GM19372 (cell line): ENCODE data around the gene PRKX.
"Not testable (repeated sequence)": the region's sequence is repeated elsewhere in the genome, so short reads cannot be mapped to it uniquely, and the experiment has no call there.

Source experiments
- ATAC-seq: cut with Tn5 transposase; IDR thresholded peaks from one replicate; pipeline ENCODE4 v1.9.1; 2021; ENCODE audit warnings: mild to moderate bottlenecking, low read depth, moderate library complexity; ENCODE audit not compliant: unreplicated experiment

PRKX gene

DNA sequence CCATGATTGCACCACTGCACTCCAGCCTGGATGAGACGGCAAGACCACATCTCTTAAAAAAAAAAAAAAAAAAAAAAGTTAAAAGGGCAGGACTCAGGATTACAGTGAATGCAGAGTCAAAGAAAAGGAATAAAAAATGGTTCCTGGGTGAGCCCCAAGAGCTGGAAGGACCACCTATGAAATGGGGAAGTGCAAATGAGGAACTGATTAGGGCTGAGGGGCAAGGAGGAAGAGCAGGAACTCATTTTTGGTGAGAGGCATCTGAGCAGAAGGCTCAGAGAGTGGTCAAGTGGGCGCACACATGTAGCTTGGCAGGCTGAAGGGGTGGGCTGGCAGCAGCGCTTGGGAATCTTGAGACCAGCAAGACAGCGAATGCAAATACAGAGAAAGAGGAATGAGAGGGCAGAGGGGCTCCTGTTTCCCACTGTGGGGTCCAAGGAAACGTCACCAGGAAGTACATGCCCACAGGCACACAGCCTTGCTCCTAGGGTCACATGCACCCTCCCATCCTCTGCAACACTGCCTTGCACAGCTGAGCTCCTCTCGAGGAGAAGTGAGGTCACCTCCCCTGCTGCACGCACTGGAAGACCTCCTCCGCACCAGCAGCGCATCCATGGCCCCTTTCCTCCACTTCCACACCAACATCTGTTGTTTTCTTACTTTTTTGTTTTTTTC, 49.7 kb downstream of the PRKX start:
- ATAC-seq = not testable (repeated sequence)

DNA sequence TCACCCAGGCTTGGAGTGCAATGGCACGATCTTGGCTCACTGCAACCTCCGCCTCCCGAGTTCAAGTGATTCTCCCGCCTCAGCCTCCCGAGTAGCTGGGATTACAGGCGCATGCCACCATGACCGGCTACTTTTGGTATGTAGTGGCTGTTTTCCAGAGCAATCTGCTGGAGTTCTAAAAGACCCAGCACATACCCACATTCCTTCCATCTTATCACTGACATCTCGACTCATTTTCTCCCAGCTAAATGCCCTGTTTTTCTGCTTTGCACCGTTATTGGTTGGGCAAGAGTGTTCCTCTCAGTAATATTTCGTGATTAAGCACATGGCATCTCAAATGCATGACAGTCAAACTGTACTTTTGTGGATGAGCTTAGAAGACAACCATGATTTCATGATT, 53.7 kb downstream of the PRKX start:
- no peak for ATAC-seq

DNA sequence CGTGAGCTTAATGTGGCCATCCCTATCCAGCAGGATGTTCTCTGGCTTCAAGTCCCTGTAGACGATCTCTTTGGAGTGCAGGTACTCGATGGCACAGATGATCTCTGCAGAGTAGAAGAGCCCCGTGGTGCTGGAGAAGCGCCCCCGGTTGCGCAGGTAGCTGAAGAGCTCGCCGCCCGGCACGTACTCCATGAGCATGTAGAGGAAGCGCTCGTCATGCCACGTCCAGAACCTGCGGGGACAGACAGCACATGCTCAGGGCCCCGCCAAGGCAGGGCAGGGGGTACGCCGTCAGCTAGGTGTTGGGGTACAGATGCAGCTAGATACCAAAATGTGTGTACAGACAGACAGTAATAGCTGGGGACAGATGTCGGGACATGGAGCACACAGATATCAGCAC, 58.3 kb downstream of the PRKX start:
- ATAC-seq = no peak

DNA sequence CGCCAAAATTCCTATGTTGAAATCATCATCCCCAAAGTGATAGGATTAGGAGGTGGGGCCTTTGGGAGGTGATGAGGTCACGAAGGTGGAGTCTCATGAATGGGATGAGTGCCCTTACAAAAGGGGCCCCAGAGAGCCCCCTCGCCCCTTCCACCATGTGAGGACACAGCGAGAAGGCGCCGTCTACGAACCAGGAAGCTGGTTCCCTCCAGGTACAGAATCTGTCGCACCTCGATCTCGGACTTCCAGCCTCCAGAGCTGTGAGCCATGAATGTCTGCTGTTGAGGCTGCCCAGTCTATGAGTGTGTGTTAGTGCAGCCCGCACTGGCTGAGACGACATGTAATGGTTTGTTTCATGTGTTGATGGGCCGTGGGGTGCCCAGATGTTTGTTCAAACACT, 60.3 kb downstream of the PRKX start:
- ATAC-seq = no peak

DNA sequence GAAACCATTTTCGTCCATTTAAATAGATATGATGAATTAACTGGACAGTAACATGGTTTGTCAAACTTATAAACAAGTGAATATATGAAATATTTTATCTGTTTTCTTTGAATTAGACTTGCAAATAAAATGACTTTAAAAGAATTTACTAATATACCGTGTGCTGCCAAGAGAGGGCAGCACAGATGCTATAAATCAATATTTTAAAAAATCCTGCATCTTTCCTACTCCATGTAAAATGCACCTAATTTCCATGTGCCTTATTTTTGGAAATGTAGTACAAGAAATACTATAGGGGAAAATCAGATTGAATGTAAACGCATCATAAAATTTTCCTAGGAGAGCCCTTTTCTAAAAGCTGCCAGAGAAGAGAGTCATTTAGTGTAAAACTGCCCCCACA, 62.2 kb downstream of the PRKX start:
- ATAC-seq = no peak

DNA sequence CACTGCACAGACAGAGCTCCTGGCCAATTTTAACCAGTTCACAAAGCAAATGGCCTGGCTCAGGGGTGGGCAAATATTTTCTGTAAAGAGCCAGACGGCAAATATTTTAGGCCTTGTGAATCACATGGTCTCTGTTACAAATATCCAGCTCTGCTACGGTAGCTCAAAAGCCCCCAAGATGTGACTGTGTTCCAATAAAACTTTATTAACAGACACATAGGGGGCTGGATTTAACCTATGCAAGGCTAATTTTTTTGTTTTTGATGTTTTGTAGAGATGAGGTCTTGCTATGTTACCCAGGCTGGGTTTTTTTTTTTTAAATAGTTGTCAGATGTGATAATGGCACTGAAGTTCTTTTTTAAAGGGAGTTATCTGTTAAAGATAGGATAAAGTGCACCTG, 65.4 kb downstream of the PRKX start:
- ATAC-seq = no peak

DNA sequence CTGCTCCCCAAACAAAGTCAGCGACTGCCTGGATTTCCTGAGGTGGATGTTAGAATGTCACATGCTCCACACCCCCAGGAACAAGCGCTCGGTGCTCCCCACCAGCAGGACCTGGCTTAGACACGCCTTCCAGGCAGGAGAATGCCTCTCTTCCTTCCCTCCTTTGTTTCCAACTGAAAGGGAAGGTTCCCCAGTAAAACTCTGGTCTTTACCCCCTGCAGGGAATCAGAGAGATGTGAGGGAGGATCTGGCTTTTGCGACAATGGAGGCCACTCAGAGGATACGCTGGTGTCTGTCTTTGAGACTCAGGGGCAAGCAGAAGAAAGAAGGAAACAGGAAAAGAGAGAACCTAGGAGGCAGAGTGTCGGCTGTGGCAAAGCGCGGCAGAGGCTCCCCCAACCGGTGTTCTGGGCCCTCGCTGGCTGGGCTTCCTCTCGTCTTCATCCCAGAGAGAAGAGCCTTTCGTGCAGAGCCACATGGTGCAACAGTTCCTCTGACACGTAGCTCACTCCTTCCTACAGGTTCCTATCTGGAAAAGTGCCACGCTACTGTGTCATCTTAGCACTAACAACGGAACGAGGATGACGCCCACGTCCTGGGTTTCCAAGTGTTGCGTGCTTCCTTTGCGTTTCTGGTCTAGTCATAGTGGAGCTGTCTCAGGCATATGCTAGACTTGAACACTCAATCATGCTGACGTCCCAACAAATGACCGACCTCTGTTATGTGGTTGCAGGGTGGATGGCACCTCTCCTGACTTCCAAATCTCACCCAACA, 73.4 kb downstream of the PRKX start:
- not testable (repeated sequence) for ATAC-seq

DNA sequence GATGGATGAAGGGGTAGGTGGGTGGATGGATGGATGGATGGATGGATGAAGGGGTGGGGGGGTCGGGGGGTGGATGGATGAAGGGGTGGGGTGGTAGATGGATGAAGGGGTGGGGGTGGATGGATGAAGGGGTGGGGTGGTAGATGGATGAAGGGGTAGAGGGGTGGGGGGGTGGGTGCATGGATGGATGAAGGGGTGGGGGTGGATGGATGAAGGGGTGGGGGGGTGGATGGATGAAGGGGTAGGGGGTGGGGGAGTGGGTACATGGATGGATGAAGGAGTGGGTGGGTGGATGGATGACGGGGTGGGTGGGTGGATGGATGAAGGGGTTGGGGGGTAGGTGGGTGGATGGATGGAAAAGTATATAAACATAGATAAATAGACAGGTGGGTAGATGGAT, 74.2 kb downstream of the PRKX start:
- no peak for ATAC-seq

DNA sequence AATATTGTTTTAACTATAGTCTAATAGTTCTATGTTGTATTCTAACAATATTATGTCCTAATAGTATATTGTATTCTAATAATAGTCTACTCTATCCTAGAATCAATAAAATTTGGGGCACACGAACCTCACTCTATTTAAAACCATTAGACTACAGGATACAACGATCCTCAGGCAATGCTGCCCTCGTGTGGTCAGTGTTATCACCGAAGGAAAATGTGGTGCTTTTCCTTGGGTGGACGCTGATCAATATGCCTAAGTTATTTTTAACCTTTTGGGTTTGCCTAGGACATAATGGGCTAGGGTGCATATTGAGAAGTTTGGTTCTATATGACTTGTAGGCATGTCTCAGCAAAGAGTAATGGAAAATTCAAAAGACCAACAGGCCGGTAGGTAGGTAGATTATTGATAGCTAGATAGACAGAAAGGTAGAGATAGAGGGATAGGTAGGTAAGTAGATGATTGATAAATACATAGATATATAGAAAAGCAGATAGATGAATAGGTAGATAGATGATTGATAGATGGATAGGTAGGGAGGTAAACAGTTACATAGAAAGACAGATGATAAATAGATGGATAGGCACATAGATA, 75.1 kb downstream of the PRKX start:
- ATAC-seq = no peak

DNA sequence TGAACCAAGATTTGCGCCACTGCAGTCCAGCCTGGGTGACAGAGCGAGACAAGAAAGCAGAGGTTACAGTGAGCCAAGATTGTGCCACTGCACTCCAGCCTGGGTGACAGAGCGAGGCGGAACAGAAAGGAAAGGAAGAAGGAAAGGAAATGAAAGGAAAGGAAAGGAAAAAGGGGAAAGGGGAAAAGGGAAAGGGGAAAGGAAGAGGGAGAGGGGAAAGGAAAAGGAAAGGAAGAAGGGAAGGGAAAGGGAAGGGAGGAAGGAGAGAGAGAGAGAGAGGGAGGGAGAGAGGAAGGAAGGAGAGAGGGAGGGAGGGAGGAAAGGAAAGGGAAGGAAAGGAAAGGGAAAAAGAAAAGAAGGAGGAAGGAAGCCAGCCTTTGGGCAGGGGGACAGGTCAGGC, 76.6 kb downstream of the PRKX start:
- no peak for ATAC-seq

DNA sequence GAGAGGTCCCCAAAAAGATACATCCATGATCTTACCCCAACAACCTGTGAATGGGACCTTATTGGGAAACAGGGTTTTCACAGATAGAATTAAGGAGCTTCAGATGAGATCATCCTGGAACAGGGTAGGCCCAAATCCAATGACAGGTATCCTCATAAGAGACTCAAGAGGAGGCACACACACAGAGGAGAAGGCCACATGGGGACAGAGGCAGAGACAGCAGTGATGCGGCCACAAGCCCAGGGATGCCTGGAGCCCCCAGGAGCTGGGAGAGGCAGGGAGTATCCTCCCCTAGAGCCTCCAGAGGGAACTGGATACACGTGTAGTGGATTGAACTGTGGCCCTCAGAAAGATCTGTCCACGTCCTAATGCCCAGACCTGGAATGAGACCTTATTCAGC, 82.3 kb downstream of the PRKX start:
- no peak for ATAC-seq

DNA sequence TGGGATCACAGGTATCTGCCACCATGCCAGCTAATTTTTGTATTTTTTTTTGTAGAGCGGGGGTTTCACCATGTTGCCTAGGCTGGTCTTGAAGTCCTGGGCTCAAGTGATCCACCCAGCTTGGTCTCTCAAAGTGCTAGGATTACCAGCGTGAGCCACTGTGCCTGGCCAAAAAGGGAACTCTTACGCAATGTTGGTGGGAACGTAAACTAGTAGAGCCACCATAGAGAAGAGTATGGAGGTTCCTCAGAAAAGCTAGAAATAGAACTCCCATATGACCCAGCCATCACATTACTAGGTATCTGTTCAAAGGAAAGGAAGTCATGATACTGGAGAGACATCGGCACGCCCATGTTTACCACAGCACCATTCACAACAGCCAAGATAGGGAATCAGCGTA, 85.9 kb downstream of the PRKX start:
- no peak for ATAC-seq

DNA sequence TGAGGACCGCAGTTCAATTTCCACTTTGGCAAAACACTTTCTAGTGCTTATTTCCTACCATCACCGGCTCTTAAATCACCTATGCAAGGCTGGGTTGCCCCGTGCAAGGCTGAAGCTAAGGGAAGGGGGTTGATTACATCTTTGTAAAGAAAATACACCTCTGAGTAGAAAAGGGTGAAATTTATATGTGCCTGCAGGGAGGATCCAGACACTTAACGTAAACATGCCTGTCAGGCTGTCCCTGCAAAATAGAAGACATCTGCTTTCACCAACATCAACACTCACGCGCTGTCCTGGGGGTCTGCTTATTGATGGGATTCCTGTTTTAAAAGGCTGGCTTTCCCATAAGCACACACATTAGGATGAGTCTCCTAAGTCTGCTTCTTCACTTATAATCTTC, 92.0 kb downstream of the PRKX start:
- no peak for ATAC-seq

DNA sequence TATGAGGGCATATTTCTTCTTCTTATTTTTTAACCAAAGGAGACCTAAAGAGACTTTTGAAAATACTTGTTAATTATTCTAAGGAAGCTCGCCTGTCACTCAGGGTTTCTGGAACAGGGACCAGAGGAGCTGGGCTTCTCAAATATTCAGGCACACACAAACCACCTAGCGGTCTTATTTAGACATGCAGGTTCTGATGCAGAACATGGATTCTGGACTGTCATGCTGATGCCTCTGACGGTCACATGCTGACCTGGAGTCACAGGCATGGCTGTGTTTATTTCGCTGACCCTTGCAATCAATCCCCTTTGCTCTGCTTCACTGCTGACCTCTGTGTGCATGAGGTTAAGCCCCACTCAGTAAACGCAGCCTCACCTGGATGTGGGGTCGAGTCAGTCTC, 101.7 kb downstream of the PRKX start:
- not testable (repeated sequence) for ATAC-seq

DNA sequence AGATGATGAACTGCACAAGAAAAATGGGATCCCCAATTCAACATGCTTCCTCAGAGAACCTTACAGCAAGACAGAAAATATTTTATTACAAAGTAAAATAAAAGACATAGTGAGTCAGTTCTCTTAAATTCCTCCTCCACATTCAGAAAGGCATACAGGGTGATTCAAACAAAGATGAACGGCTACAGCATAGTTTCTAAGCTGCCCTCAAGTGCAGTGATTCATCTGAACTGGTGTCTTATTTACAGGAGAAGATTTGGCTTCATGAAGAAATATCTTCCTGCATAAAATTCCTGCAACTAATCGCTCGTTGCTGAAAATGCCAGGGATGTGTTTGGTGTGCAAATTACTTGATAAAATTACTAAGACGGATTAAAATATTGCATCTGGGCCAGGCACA, 103.6 kb downstream of the PRKX start:
- no peak for ATAC-seq

DNA sequence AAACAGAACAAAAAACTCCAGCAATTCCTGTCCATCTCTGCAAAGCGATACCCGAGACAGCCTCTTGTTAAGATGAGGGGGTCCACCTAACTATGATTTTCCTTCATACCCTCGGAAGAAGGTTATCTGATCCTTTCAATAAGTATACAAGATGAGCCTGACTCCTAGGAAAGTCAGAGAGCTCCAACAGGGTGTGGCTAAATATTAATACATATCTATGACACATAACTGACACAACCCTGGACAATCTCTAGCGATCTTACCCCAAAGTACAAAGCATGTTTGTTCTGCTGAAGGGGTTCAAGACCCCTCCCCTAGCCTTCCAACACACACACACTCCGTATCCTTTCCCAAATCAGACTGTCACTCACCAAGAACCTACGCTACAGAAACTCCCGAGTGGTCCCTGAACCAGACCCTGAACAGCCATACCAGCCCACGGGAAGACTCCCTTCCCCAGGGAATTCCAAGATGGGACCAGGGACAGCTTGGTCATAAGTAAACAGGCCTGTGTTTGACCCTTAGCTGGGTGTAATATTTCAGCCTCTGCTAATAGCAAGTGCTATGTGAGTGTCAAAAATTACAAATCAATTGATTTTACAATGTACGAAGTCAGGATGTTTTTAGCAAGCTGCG, 110.3 kb downstream of the PRKX start:
- ATAC-seq = no peak

DNA sequence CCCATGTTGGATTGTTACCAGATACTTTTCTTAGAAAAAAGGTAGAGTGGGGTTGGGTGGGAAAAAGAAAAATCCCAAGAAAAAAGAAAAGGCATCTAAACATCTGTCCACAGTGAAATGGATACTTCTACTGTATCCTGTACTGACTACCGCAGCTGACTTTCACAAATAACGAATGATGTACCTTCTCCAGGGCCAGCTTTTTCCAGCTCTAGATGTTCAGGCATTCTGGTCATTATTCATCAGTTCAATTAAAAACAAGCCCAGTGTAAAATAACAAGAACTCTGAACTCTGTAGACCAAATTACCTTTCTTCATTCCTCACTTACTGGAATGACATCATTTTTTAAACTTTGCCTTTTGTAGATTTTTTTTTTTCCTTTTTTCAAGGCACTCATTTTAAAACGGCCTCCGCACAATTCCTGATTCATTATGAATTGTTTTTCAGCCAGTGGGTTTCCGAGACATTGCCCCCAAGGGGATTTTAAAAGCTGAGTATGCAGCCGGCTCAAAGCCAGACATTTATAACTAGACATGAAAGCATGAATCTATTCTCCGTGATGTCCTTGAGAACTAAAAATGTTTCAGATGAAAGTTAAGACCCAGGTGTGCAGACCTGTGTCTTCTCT, 113.5 kb downstream of the PRKX start:
- no peak for ATAC-seq

DNA sequence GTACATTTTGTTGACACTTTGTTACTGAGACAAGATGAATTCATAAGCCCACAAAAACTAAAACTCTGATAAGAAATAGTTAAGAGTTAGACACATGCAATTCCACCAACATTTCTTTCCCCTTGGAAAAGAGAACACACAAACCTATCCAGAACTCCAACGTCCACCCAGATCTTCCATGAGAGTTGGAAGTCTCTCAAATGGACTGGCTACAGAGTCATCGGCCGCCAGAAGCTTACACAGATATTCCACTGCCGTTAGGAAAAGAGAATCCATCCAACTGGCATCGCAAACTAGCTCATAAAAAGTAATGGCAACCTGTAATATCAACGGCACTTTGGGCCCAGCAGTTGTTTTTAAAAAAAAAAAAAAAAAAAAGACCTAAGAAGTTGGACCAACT, 114.7 kb downstream of the PRKX start:
- ATAC-seq = no peak

DNA sequence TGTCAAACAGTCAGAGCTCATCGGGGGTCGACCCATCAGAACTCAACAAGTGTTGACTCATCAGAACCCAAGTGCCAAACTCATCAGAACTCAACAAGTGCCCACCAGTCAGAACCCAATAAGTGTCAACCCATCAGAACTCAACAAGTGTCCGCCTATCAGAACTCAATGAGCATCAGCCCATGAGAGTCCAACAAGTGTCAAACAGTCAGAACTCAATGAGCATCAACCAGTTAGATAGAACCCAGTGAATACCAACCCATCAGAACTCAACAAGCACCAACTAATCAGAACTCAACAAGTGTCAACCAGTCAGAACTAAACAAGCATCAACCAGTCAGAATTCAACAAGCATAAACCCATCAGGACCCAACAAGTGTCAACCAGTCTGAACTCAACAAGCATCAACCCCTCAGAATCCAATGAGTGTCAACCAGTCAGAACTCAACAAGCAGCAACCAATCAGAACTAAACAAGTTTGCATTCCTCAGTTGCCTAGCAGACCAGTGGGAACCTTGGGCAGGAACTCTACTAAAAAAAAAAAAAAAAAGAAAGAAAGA, 115.3 kb downstream of the PRKX start:
- no peak for ATAC-seq

DNA sequence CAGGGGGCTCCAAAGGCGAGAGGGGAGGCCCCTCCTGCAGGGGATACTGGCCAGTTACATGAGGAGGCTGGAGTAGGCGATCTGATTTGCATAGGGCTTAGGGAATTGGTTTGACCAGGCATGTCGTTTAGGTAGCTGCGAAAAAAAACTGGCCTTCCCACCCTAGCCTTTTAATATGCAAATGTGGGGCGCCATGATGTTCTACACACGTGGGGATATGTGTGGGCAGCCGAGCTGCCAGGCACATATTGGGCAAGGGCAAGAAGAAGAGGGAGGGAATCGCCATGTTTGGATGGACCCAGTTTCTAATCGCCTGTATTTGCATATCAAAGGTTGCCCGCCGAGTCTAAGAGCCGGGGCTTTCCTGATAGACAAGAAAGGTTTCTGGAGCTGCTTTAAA, 121.3 kb downstream of the PRKX start:
- no peak for ATAC-seq

DNA sequence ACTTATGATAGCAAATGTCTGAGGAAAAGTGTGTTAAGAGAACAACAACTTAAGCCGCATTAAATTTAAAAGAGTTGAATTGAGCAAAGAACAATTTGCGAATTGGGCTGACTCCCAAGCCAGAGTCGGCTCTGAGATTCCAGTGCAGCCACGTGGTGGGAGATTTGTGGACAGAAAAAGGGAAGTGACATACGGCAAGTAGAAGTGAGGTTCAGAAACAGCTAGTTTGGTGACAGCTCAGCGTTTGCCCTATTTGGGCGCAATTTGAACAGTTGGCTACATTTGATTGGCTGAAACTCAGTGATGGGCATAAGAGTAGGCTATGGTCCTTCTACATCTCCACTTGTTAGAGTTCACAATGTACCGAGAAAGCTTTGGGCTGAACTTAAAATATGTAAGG, 124.0 kb downstream of the PRKX start:
- no peak for ATAC-seq
